CD4-positive, alpha-beta memory T cell (primary cell): ENCODE measurements around the gene ARL1. TPM values are rescaled to one million over a fixed set of nuclear protein-coding genes. Genes with fewer than 3 reads are reported as not detected.

ENCODE experiments used
- CTCF ChIA-PET: fragments of 350-600 bp; sonication (Branson Sonifier 250); formaldehyde crosslinking; loops from one replicate; lab custom pipeline; 2021; ENCODE audit warnings: inconsistent platforms; ENCODE audit not compliant: partially characterized antibody; lab: Charles Lee
- POLR2A ChIA-PET: fragments of 350-600 bp; sonication (Branson Sonifier 250); formaldehyde crosslinking; loops from one replicate; lab custom pipeline; 2021; ENCODE audit not compliant: partially characterized antibody; lab: Charles Lee
- DNase-seq, 5 donors: peaks; one replicate each; pipeline versions ENCODE4 v3.0.0 to v3.0.0-alpha.2; 2020 to 2022; ENCODE audit warnings: mixed read lengths in 1 of 5
- H3K27ac ChIP-seq: one replicate; pipeline ENCODE4 v1.7.0; 2013; ENCODE audit warnings: low read depth, low read length
- H3K27me3 ChIP-seq: 2 replicates; pipeline ENCODE4 v1.7.0; 2013; ENCODE audit warnings: mild to moderate bottlenecking, low read length, moderate library complexity; ENCODE audit not compliant: insufficient read depth
- H3K36me3 ChIP-seq: 2 replicates; pipeline ENCODE4 v1.7.0; 2013; ENCODE audit warnings: mild to moderate bottlenecking, low read length, moderate library complexity; ENCODE audit not compliant: insufficient read depth
- H3K4me1 ChIP-seq: 2 replicates; pipeline ENCODE4 v1.7.0; 2013; ENCODE audit warnings: mild to moderate bottlenecking, low read length, moderate library complexity; ENCODE audit not compliant: insufficient read depth
- H3K4me3 ChIP-seq, 2 donors: one replicate each; pipeline ENCODE4 v1.7.0; 2013; ENCODE audit warnings: low read length in 2 of 2, mild to moderate bottlenecking in 1 of 2
- H3K9me3 ChIP-seq, 2 donors: one replicate each; pipeline ENCODE4 v1.7.0; 2013; ENCODE audit warnings: low read length in 2 of 2, control low read depth in 1 of 2; ENCODE audit not compliant: control insufficient read depth in 1 of 2
- H3K27ac Mint-ChIP-seq, 7 donors: one replicate each; pipeline ENCODE4 v1.8.0; 2020 to 2021; ENCODE audit warnings: mixed read lengths in 7 of 7, mild to moderate bottlenecking in 6 of 7, inconsistent platforms in 3 of 7, moderate library complexity in 3 of 7
- H3K27me3 Mint-ChIP-seq, 2 donors: one replicate each; pipeline ENCODE4 v1.8.0; 2020 to 2021; ENCODE audit warnings: mixed read lengths in 2 of 2
- H3K36me3 Mint-ChIP-seq, 2 donors: one replicate each; pipeline ENCODE4 v1.8.0; 2020 to 2021; ENCODE audit warnings: mixed read lengths in 2 of 2, inconsistent platforms in 1 of 2, mild to moderate bottlenecking in 1 of 2
- H3K4me1 Mint-ChIP-seq, 4 donors: one replicate each; pipeline ENCODE4 v1.8.0; 2020 to 2021; ENCODE audit warnings: mixed read lengths in 4 of 4, mild to moderate bottlenecking in 1 of 4
- H3K4me3 Mint-ChIP-seq, 8 donors: one replicate each; pipeline ENCODE4 v1.8.0; 2020 to 2021; ENCODE audit warnings: mixed read lengths in 8 of 8, mild to moderate bottlenecking in 7 of 8, moderate library complexity in 6 of 8, inconsistent platforms in 3 of 8
- H3K9me3 Mint-ChIP-seq, 8 donors: one replicate each; pipeline ENCODE4 v1.8.0; 2020 to 2021; ENCODE audit warnings: mixed read lengths in 8 of 8, mild to moderate bottlenecking in 5 of 8, inconsistent platforms in 3 of 8, moderate library complexity in 1 of 8
- intact Hi-C: fragments of 100-400 bp; cut with micrococcal nuclease; formaldehyde crosslinking; loops from one replicate; pipeline ENCODE4 v1.15.1; 2023
- polyA plus RNA-seq, 2 donors: library from polyadenylated mRNA; unstranded; fragments of 300-500 nt; fragmentation: Illumina TruSeq; gene quantifications; one replicate each; pipeline ENCODE4 v1.2.3, GENCODE V29; 2021
- total RNA-seq, 2 experiments: library from RNA; stranded (reverse); gene quantifications; one replicate each; pipeline ENCODE4 v1.2.3, GENCODE V29; 2021

ARL1 gene
- total RNA-seq = 10 to 100 TPM; 37.9 to 41.0 TPM
- 10 to 100 TPM; 34.8 to 41.5 TPM for polyA plus RNA-seq

- CTCF ChIA-PET = interaction anchor here (1.0 to 2.8 kb wide), 3 partner anchors 291 to 432 kb away, joined by 3 to 12 read pairs (median 8); no protein-coding TSS in a partner anchor
- H3K4me3 Mint-ChIP-seq = peak within 1 kb of the TSS; percentile 90 to 99 (median 96)
- H3K36me3 ChIP-seq = peaks cover 1% of the 10 kb centered on the region
Observed at GRCh38 chr12:101407436-101408345, at the start of gene ARL1. TSS of gene ARL1 (minus strand) at chr12:101407772. CDS start at chr12:101407645, 127 bp downstream.

GRCh38 chr12:101455685-101456084 lies 48.1 kb upstream of the ARL1 start:
- Mint-ChIP-seq H3K4me3 (peak overlapping the region in 7 of 8 donors; percentile 23 to 78 (median 61)), H3K27me3 (no peaks in the 10 kb centered on the region), H3K9me3 (peaks cover 0 to 2% (median 0%) of the 10 kb centered on the region in 8 donors), H3K4me1 (peaks cover 7 to 16% (median 10%) of the 10 kb centered on the region in 4 donors), H3K27ac (peak overlapping the region in 5 of 7 donors; percentile 4 to 36 (median 17)), H3K36me3 (no peaks in the 10 kb centered on the region)
- intact Hi-C loops = no loop called here
- Histone ChIP-seq H3K27ac (no peak overlapping the region), H3K4me1 (peaks cover 11% of the 10 kb centered on the region), H3K27me3 (no peaks in the 10 kb centered on the region), H3K9me3 (no peaks in the 10 kb centered on the region), H3K36me3 (no peaks in the 10 kb centered on the region), H3K4me3 (no peak overlapping the region)
- CTCF ChIA-PET = no interaction called here
- DNase-seq = peak; percentile 9 to 40 (median 18)
- POLR2A ChIA-PET = no interaction called here

More at GRCh38 chr12:101407436-101408345, at the start of gene ARL1:
- POLR2A ChIA-PET = interaction anchor here (0.5 to 2.2 kb wide), 12 partner anchors 11 to 1207 kb away, joined by 3 to 15 read pairs (median 4); partner anchors contain the start of genes ACTR6, DEPDC4, GNPTAB and SCYL2
- H3K27ac Mint-ChIP-seq = peak within 1 kb of the TSS; percentile 93 to 97 (median 96)
- Histone ChIP-seq H3K4me3 (peak within 1 kb of the TSS; percentile 94 to 97), H3K9me3 (no peaks in the 10 kb centered on the region), H3K27ac (peak within 1 kb of the TSS; percentile 71), H3K27me3 (no peaks in the 10 kb centered on the region), H3K4me1 (peaks cover 25% of the 10 kb centered on the region)
- no peaks in the 10 kb centered on the region for H3K9me3 Mint-ChIP-seq
- peaks cover 16 to 40% (median 23%) of the 10 kb centered on the region in 4 donors for H3K4me1 Mint-ChIP-seq
- H3K27me3 Mint-ChIP-seq = no peaks in the 10 kb centered on the region
- H3K36me3 Mint-ChIP-seq = peaks cover 0 to 15% of the 10 kb centered on the region in 2 donors
- DNase-seq = peak; percentile 57 to 75 (median 68)
- intact Hi-C loops = no loop called here

GRCh38 chr12:101441461-101442224 lies 34.1 kb upstream of the ARL1 start:
- H3K27ac Mint-ChIP-seq = no peak overlapping the region
- H3K36me3 Mint-ChIP-seq = no peaks in the 10 kb centered on the region
- DNase-seq = no peak
- no peaks in the 10 kb centered on the region for H3K36me3 ChIP-seq
- H3K27me3 Mint-ChIP-seq = no peaks in the 10 kb centered on the region
- H3K27me3 ChIP-seq = no peaks in the 10 kb centered on the region
- H3K9me3 Mint-ChIP-seq = no peaks in the 10 kb centered on the region
- no peaks in the 10 kb centered on the region for H3K4me1 Mint-ChIP-seq
- H3K4me1 ChIP-seq = no peaks in the 10 kb centered on the region
- H3K9me3 ChIP-seq = no peaks in the 10 kb centered on the region
- H3K4me3 ChIP-seq = no peak overlapping the region
- POLR2A ChIA-PET = no interaction called here
- intact Hi-C loops = no loop called here
- H3K27ac ChIP-seq = no peak overlapping the region
- CTCF ChIA-PET = no interaction called here
- H3K4me3 Mint-ChIP-seq = no peak overlapping the region

GRCh38 chr12:101439236-101439635 lies 31.7 kb upstream of the ARL1 start:
- Mint-ChIP-seq H3K27me3 (peaks cover 2 to 4% of the 10 kb centered on the region in 2 donors), H3K9me3 (no peaks in the 10 kb centered on the region), H3K4me1 (no peaks in the 10 kb centered on the region), H3K36me3 (no peaks in the 10 kb centered on the region), H3K4me3 (no peak overlapping the region), H3K27ac (no peak overlapping the region)
- H3K27ac ChIP-seq = no peak overlapping the region
- POLR2A ChIA-PET = no interaction called here
- no peaks in the 10 kb centered on the region for H3K27me3 ChIP-seq
- no peak for DNase-seq
- CTCF ChIA-PET = no interaction called here
- H3K4me1 ChIP-seq = no peaks in the 10 kb centered on the region
- intact Hi-C loops = no loop called here
- H3K4me3 ChIP-seq = no peak overlapping the region
- no peaks in the 10 kb centered on the region for H3K9me3 ChIP-seq
- H3K36me3 ChIP-seq = no peaks in the 10 kb centered on the region

GRCh38 chr12:101436136-101436535 lies 28.6 kb upstream of the ARL1 start:
- DNase-seq = no peak

GRCh38 chr12:101430456-101430855 lies 22.9 kb upstream of the ARL1 start:
- Histone ChIP-seq H3K27me3 (no peaks in the 10 kb centered on the region), H3K4me3 (no peak overlapping the region), H3K36me3 (no peaks in the 10 kb centered on the region), H3K4me1 (no peaks in the 10 kb centered on the region), H3K9me3 (no peaks in the 10 kb centered on the region), H3K27ac (no peak overlapping the region)
- ChIA-PET CTCF (no interaction called here), POLR2A (no interaction called here)
- Mint-ChIP-seq H3K9me3 (no peaks in the 10 kb centered on the region), H3K27me3 (peaks cover 2 to 4% of the 10 kb centered on the region in 2 donors), H3K36me3 (no peaks in the 10 kb centered on the region), H3K4me3 (no peak overlapping the region), H3K4me1 (no peaks in the 10 kb centered on the region), H3K27ac (no peak overlapping the region)
- DNase-seq = no peak
- intact Hi-C loops = no loop called here

More at GRCh38 chr12:101436136-101436535, 28.6 kb upstream of the ARL1 start:
- H3K9me3 Mint-ChIP-seq = no peaks in the 10 kb centered on the region
- Histone ChIP-seq H3K4me1 (no peaks in the 10 kb centered on the region), H3K27me3 (no peaks in the 10 kb centered on the region), H3K36me3 (no peaks in the 10 kb centered on the region), H3K9me3 (no peaks in the 10 kb centered on the region), H3K4me3 (no peak overlapping the region), H3K27ac (no peak overlapping the region)
- POLR2A ChIA-PET = no interaction called here
- no peak overlapping the region for H3K4me3 Mint-ChIP-seq
- intact Hi-C loops = no loop called here
- H3K27ac Mint-ChIP-seq = no peak overlapping the region
- no peaks in the 10 kb centered on the region for H3K36me3 Mint-ChIP-seq
- peaks cover 4% of the 10 kb centered on the region in 2 donors for H3K27me3 Mint-ChIP-seq
- no peaks in the 10 kb centered on the region for H3K4me1 Mint-ChIP-seq
- CTCF ChIA-PET = no interaction called here

GRCh38 chr12:101424620-101425019 lies 17.0 kb upstream of the ARL1 start:
- ChIA-PET POLR2A (no interaction called here), CTCF (interaction anchor here (0.6 kb wide), 1 partner anchor 458 kb away, joined by 3 read pairs; no protein-coding TSS in a partner anchor)
- Histone ChIP-seq H3K4me1 (no peaks in the 10 kb centered on the region), H3K27me3 (no peaks in the 10 kb centered on the region), H3K9me3 (no peaks in the 10 kb centered on the region), H3K36me3 (no peaks in the 10 kb centered on the region), H3K4me3 (no peak overlapping the region), H3K27ac (no peak overlapping the region)
- no peaks in the 10 kb centered on the region for H3K36me3 Mint-ChIP-seq
- H3K4me1 Mint-ChIP-seq = no peaks in the 10 kb centered on the region
- H3K4me3 Mint-ChIP-seq = no peak overlapping the region
- no peak overlapping the region for H3K27ac Mint-ChIP-seq
- no peaks in the 10 kb centered on the region for H3K9me3 Mint-ChIP-seq
- peaks cover 3 to 4% of the 10 kb centered on the region in 2 donors for H3K27me3 Mint-ChIP-seq
- no peak for DNase-seq
- intact Hi-C loops = no loop called here
